ENCODE data around the gene HDAC9.

HDAC9 gene

GRCh38 chr7:18901982-18902421 lies 406.5 kb downstream of the HDAC9 start:
- Histone ChIP-seq H3K9ac (ENCODE audit: low read length) (no peak overlapping the region), H3K79me2 (ENCODE audit: low read length) (no peaks in the 10 kb centered on the region), H3K9me3 (ENCODE audit: insufficient read depth, low read length) (no peaks in the 10 kb centered on the region), H3K36me3 (replicated peaks; ENCODE audit: low read depth, low read length) (no peaks in the 10 kb centered on the region), H4K20me1 (ENCODE audit: insufficient read depth, low read length) (no peaks in the 10 kb centered on the region), H3K4me2 (ENCODE audit: low read length) (no peak overlapping the region), H2AFZ (ENCODE audit: low read depth, low read length) (no peak overlapping the region), H3K27ac (ENCODE audit: low read length) (no peak overlapping the region), H3K4me3 (ENCODE audit: low read length) (no peak overlapping the region), H3K27me3 (ENCODE audit: low read depth, low read length) (no peaks in the 10 kb centered on the region), H3K4me1 (ENCODE audit: low read length) (no peaks in the 10 kb centered on the region)
- TF ChIP-seq CTCF (IDR thresholded peaks at IDR 0.05; ENCODE audit: low read depth, low read length) (no peak), EZH2phosphoT487 (IDR thresholded peaks at IDR 0.05; ENCODE audit: low read depth) (no peak)

- Histone ChIP-seq H3K79me2 (ENCODE audit: low read length) (no peaks in the 10 kb centered on the region), H3K9me3 (ENCODE audit: insufficient read depth, low read length) (no peaks in the 10 kb centered on the region), H3K9ac (ENCODE audit: low read length) (no peak overlapping the region), H3K4me2 (ENCODE audit: low read length) (no peak overlapping the region), H3K27me3 (ENCODE audit: low read depth, low read length) (no peaks in the 10 kb centered on the region), H3K4me3 (ENCODE audit: low read length) (no peak overlapping the region), H3K36me3 (replicated peaks; ENCODE audit: low read depth, low read length) (no peaks in the 10 kb centered on the region), H3K27ac (ENCODE audit: low read length) (no peak overlapping the region), H2AFZ (ENCODE audit: low read depth, low read length) (no peak overlapping the region), H4K20me1 (ENCODE audit: insufficient read depth, low read length) (no peaks in the 10 kb centered on the region), H3K4me1 (ENCODE audit: low read length) (no peaks in the 10 kb centered on the region)
- no peak for TF ChIP-seq CTCF (IDR thresholded peaks at IDR 0.05; ENCODE audit: low read depth, low read length)
Measured at GRCh38 chr7:18902892-18903291, 407.3 kb downstream of the HDAC9 start.

GRCh38 chr7:18903695-18904094 lies 408.1 kb downstream of the HDAC9 start:
- no peaks in the 10 kb centered on the region for H3K79me2 ChIP-seq (ENCODE audit: low read length)
- H3K27ac ChIP-seq (ENCODE audit: low read length) = no peak overlapping the region
- no peak overlapping the region for H3K4me2 ChIP-seq (ENCODE audit: low read length)
- no peak overlapping the region for H3K9ac ChIP-seq (ENCODE audit: low read length)
- no peak overlapping the region for H3K4me3 ChIP-seq (ENCODE audit: low read length)
- TF ChIP-seq EZH2phosphoT487 (IDR thresholded peaks at IDR 0.05; ENCODE audit: low read depth) (no peak), CTCF (IDR thresholded peaks at IDR 0.05; ENCODE audit: low read depth, low read length) (no peak)
- no peaks in the 10 kb centered on the region for H3K27me3 ChIP-seq (ENCODE audit: low read depth, low read length)
- H3K36me3 ChIP-seq (replicated peaks; ENCODE audit: low read depth, low read length) = no peaks in the 10 kb centered on the region
- H2AFZ ChIP-seq (ENCODE audit: low read depth, low read length) = no peak overlapping the region
- no peaks in the 10 kb centered on the region for H4K20me1 ChIP-seq (ENCODE audit: insufficient read depth, low read length)
- H3K9me3 ChIP-seq (ENCODE audit: insufficient read depth, low read length) = no peaks in the 10 kb centered on the region
- H3K4me1 ChIP-seq (ENCODE audit: low read length) = no peaks in the 10 kb centered on the region

- Histone ChIP-seq H3K4me1 (ENCODE audit: low read length) (no peaks in the 10 kb centered on the region), H3K4me2 (ENCODE audit: low read length) (no peak overlapping the region), H3K9ac (ENCODE audit: low read length) (no peak overlapping the region), H4K20me1 (ENCODE audit: insufficient read depth, low read length) (no peaks in the 10 kb centered on the region), H3K4me3 (ENCODE audit: low read length) (no peak overlapping the region), H3K36me3 (replicated peaks; ENCODE audit: low read depth, low read length) (no peaks in the 10 kb centered on the region), H3K9me3 (ENCODE audit: insufficient read depth, low read length) (no peaks in the 10 kb centered on the region), H3K79me2 (ENCODE audit: low read length) (no peaks in the 10 kb centered on the region), H2AFZ (ENCODE audit: low read depth, low read length) (no peak overlapping the region), H3K27me3 (ENCODE audit: low read depth, low read length) (no peaks in the 10 kb centered on the region), H3K27ac (ENCODE audit: low read length) (no peak overlapping the region)
- TF ChIP-seq EZH2phosphoT487 (IDR thresholded peaks at IDR 0.05; ENCODE audit: low read depth) = no peak
- TF ChIP-seq CTCF (IDR thresholded peaks at IDR 0.05; ENCODE audit: low read depth, low read length) = no peak
Measured at GRCh38 chr7:18905316-18905943, 409.9 kb downstream of the HDAC9 start.

Data from OCI-LY3 (cell line).